IMR-90 (cell line): ENCODE results near the gene GPR132. TPM values are rescaled to one million over a fixed set of nuclear protein-coding genes. Genes with fewer than 3 reads are reported as not detected.

Source experiments
- ATAC-seq: fragments of 200-7000 bp; cut with Tn5 transposase; 2 replicates; pipeline ENCODE4 v1.9.1; 2020; ENCODE audit warnings: low read depth, mild to moderate bottlenecking, moderate library complexity
- BruUV-seq: library from RNA; stranded (reverse); fragments of 400-500 nt; replicated peaks from 2 replicates; lab custom pipeline; 2021; lab: Mats Ljungman, UMichigan
- CTCF ChIA-PET: fragments of 300-600 bp; formaldehyde crosslinking; extraction: SDS; loops from one replicate; lab custom pipeline; 2021; ENCODE audit warnings: antibody characterized with exemption; lab: Yijun Ruan, JAX
- POLR2A ChIA-PET: fragments of 300-600 bp; sonication (Branson Sonifier 250); formaldehyde crosslinking; loops from one replicate; lab custom pipeline; 2022; ENCODE audit warnings: antibody characterized with exemption; ENCODE audit not compliant: unreplicated experiment; lab: Charles Lee
- DNase-seq: peaks from one replicate; pipeline ENCODE4 v3.0.0; 2013
- H2AFZ ChIP-seq: replicated peaks from 2 replicates; pipeline ENCODE3; 2013; ENCODE audit warnings: low read length, mild to moderate bottlenecking; ENCODE audit not compliant: poor library complexity
- H2AK5ac ChIP-seq: 2 replicates; pipeline ENCODE4 v1.6.1; 2013; ENCODE audit warnings: low read depth, low read length, inconsistent platforms
- H2AK9ac ChIP-seq: replicated peaks from 2 replicates; pipeline ENCODE3; 2013; ENCODE audit warnings: mild to moderate bottlenecking, low read depth, low read length, moderate library complexity; ENCODE audit not compliant: poor library complexity
- H2BK120ac ChIP-seq: 2 replicates; pipeline ENCODE4 v1.6.1; 2013; ENCODE audit warnings: low read depth, low read length, inconsistent platforms
- H2BK15ac ChIP-seq: 3 replicates; pipeline ENCODE4 v1.6.1; 2013; ENCODE audit warnings: low read depth, low read length, inconsistent platforms
- H2BK20ac ChIP-seq: 2 replicates; pipeline ENCODE4 v1.6.1; 2013; ENCODE audit warnings: low read depth, mild to moderate bottlenecking, inconsistent platforms, low read length, moderate library complexity
- H2BK5ac ChIP-seq: 2 replicates; pipeline ENCODE4 v1.6.1; 2013; ENCODE audit warnings: mild to moderate bottlenecking, low read depth, low read length, inconsistent platforms; ENCODE audit not compliant: poor library complexity, severe bottlenecking
- H3K14ac ChIP-seq: replicated peaks from 2 replicates; pipeline ENCODE4 v1.6.1; 2013; ENCODE audit warnings: low read depth, low read length, inconsistent platforms
- H3K18ac ChIP-seq: 2 replicates; pipeline ENCODE4 v1.6.1; 2013; ENCODE audit warnings: low read depth, low read length, control low read depth
- H3K23ac ChIP-seq: 2 replicates; pipeline ENCODE4 v1.6.1; 2013; ENCODE audit warnings: low read depth, low read length, inconsistent platforms
- H3K27ac ChIP-seq: 2 replicates; pipeline ENCODE4 v1.5.1; 2013; ENCODE audit warnings: mild to moderate bottlenecking, control low read depth, low read length; ENCODE audit not compliant: insufficient read depth
- H3K27me3 ChIP-seq: 2 replicates; pipeline ENCODE4 v1.6.1; 2013; ENCODE audit warnings: low read length; ENCODE audit not compliant: control insufficient read depth, insufficient read depth
- H3K36me3 ChIP-seq: 2 replicates; pipeline ENCODE4 v1.6.1; 2013; ENCODE audit warnings: low read length, mixed read lengths; ENCODE audit not compliant: control insufficient read depth, insufficient read depth
- H3K4ac ChIP-seq: 2 replicates; pipeline ENCODE4 v1.6.1; 2013; ENCODE audit warnings: low read depth, low read length, inconsistent platforms
- H3K4me1 ChIP-seq: 2 replicates; pipeline ENCODE4 v1.6.1; 2013; ENCODE audit warnings: low read length, mixed read lengths; ENCODE audit not compliant: control insufficient read depth, insufficient read depth
- H3K4me2 ChIP-seq: 2 replicates; pipeline ENCODE4 v1.6.1; 2013; ENCODE audit warnings: low read depth, mild to moderate bottlenecking, control low read depth, low read length, moderate library complexity
- H3K4me3 ChIP-seq: 2 replicates; pipeline ENCODE4 v1.5.1; 2013; ENCODE audit warnings: low read depth, mild to moderate bottlenecking, control low read depth, low read length, moderate library complexity; ENCODE audit not compliant: insufficient read depth
- H3K56ac ChIP-seq: 2 replicates; pipeline ENCODE4 v1.6.1; 2013; ENCODE audit warnings: low read length, inconsistent platforms; ENCODE audit not compliant: insufficient read depth; ENCODE audit errors: extremely low read depth
- H3K79me1 ChIP-seq, 2 experiments: 2 replicates each; pipeline ENCODE4 v1.6.1; 2013; ENCODE audit warnings: low read length in 2 of 2, inconsistent platforms in 1 of 2, low read depth in 1 of 2
- H3K9ac ChIP-seq: 2 replicates; pipeline ENCODE4 v1.6.1; 2013; ENCODE audit warnings: low read depth, low read length, control low read depth
- H3K9me1 ChIP-seq: 2 replicates; pipeline ENCODE4 v1.6.1; 2013; ENCODE audit warnings: low read length, inconsistent platforms; ENCODE audit not compliant: insufficient read depth
- H3K9me3 ChIP-seq: 2 replicates; pipeline ENCODE4 v1.6.1; 2013; ENCODE audit warnings: low read length; ENCODE audit not compliant: control insufficient read depth, insufficient read depth
- H4K20me1 ChIP-seq: 2 replicates; pipeline ENCODE4 v1.6.1; 2013; ENCODE audit warnings: low read length, inconsistent platforms; ENCODE audit not compliant: insufficient read depth
- H4K5ac ChIP-seq: 2 replicates; pipeline ENCODE4 v1.6.1; 2013; ENCODE audit warnings: mild to moderate bottlenecking, low read depth, low read length, control low read depth
- H4K8ac ChIP-seq, 2 experiments: 2 replicates each; pipeline ENCODE4 v1.6.1; 2013; ENCODE audit warnings: low read depth in 2 of 2, low read length in 2 of 2, control low read depth in 1 of 2, inconsistent platforms in 1 of 2
- H4K91ac ChIP-seq: 2 replicates; pipeline ENCODE4 v1.6.1; 2013; ENCODE audit warnings: low read depth, low read length, inconsistent platforms; ENCODE audit not compliant: insufficient read depth
- CHD1 ChIP-seq: IDR thresholded peaks from 2 replicates; pipeline ENCODE4 v1.6.1; 2012; ENCODE audit warnings: low read depth, low read length, improper control_type of control experiment
- FOS ChIP-seq: fragments of 150-350 bp; IDR thresholded peaks from 2 replicates; pipeline ENCODE4 v1.6.1; 2016; ENCODE audit warnings: low read depth, low read length
- MAZ ChIP-seq: IDR thresholded peaks from 2 replicates; pipeline ENCODE4 v1.6.1; 2012; ENCODE audit warnings: low read depth, mild to moderate bottlenecking, low read length, improper control_type of control experiment, moderate library complexity, borderline replicate concordance
- POLR2A ChIP-seq: IDR thresholded peaks from 2 replicates; pipeline ENCODE4 v1.6.1; 2012; ENCODE audit warnings: mild to moderate bottlenecking, low read depth, low read length
- RAD21 ChIP-seq: IDR thresholded peaks from 2 replicates; pipeline ENCODE4 v1.6.1; 2012; ENCODE audit warnings: low read length, improper control_type of control experiment
- SMC3 ChIP-seq: fragments of 150-350 bp; IDR thresholded peaks from 2 replicates; pipeline ENCODE4 v1.6.1; 2016; ENCODE audit warnings: low read depth, mild to moderate bottlenecking, antibody characterized with exemption, low read length, moderate library complexity
- WGBS, 2 experiments: methylation state at CpG; one replicate each; pipeline versions ENCODE4 v1.1.5 to v1.1.7; 2013; ENCODE audit warnings: missing lambda C conversion rate in 2 of 2; ENCODE audit not compliant: insufficient read length in 1 of 2; ENCODE audit errors: extremely low coverage in 2 of 2; 5-methylcytosine and 5-hydroxymethylcytosine counted together
- dilution Hi-C: fragments of 300-500 bp; cut with HindIII; formaldehyde crosslinking; loops from one replicate; pipeline ENCODE4 v1.14.3; 2018; ENCODE audit warnings: low sequenced_read_pairs; ENCODE audit not compliant: unreplicated experiment
- in situ Hi-C: fragments of 300-500 bp; cut with MboI; formaldehyde crosslinking; loops from 3 replicates; pipeline ENCODE4 v1.14.3; 2019; ENCODE audit warnings: low sequenced_read_pairs, inconsistent platforms, mixed read lengths
- intact Hi-C: fragments of 100-400 bp; cut with micrococcal nuclease; formaldehyde crosslinking; loops from 2 replicates; pipeline ENCODE4 v1.10.0; 2022
- polyA plus RNA-seq, 3 experiments: library from polyadenylated mRNA; depleted of rRNA; stranded (reverse); fragments of >200 nt; gene quantifications; 2 replicates each; pipeline ENCODE4 v1.2.3, GENCODE V29; 2012; ENCODE audit warnings: low replicate concordance in 1 of 3
- total RNA-seq: library from RNA; depleted of rRNA; stranded (reverse); fragments of >200 nt; gene quantifications from 2 replicates; pipeline ENCODE4 v1.2.3, GENCODE V29; 2012
- TF ChIP-seq, protein P1 (sequence below): conservative IDR thresholded peaks from 2 replicates; pipeline ENCODE4 v1.5.1; 2012; ENCODE audit warnings: mild to moderate bottlenecking, low read depth, low read length, improper control_type of control experiment

The GPR132 gene
- total and polyA plus RNA-seq, 2 of the 4 experiments (the other 2 are of a cell fraction): under 0.01 to 0.10 TPM

DNA sequence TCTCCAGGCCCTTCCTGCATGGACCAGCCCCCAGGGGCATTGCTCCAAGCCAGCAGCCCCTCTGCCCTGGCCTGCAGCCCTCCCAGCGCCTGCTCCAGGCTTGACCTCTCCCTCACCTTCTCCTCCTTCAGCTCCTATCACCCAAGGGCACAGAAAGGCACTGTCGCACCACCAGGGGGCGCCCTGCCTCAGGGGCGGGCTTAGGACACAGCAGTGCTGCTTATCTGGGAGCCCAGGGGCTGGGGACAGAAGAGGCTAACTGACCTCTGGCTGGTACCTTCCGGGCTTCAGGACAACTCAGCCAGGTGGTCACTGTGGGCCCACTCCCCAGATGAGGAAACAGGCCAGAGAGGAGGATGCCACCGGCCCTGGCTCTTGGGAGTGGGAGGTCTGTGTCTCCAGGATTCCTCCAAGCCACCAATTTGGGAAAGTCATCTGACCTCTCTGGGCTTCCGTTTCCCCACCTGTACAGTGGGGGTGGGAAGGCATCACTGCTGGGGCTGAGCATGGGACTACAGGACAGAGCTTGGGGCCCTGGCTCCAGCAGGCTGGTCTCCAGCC lies 25.3 kb upstream of the GPR132 start:
- H2AK5ac ChIP-seq: no peak overlapping the region; the same call in 1 of the 2 replicates
- in situ Hi-C loops (loop anchor here (10.0 kb wide), 1 partner anchor 264 kb away; no protein-coding TSS in a partner anchor), intact Hi-C loops (loop anchor here (1.0 to 5.0 kb wide), 3 partner anchors 92 to 191 kb away; partner anchors contain the start of gene NUDT14), dilution Hi-C loops (no loop called here)
- BruUV-seq: no TSS peak
- H4K5ac ChIP-seq: no peak overlapping the region
- H3K27me3 ChIP-seq: no peaks in the 10 kb centered on the region
- H2AK9ac ChIP-seq: peak overlapping the region; percentile 94
- H3K79me1 ChIP-seq: peaks cover 0 to 46% of the 10 kb centered on the region in 2 experiments; a peak in 3 of 4 replicates
- H3K18ac ChIP-seq: no peak overlapping the region
- ATAC-seq (peak; percentile 15), DNase-seq (peak; percentile 62)
- H3K27ac ChIP-seq: no peak overlapping the region
- H3K4ac ChIP-seq: peak overlapping the region; percentile 39; the same call in 1 of the 2 replicates
- no peak overlapping the region for H3K9ac ChIP-seq
- POLR2A ChIA-PET: no interaction called here
- H3K36me3 ChIP-seq: no peaks in the 10 kb centered on the region
- H2BK20ac ChIP-seq: no peak overlapping the region
- no peak overlapping the region for H3K4me2 ChIP-seq
- H3K23ac ChIP-seq: no peak overlapping the region
- H4K91ac ChIP-seq: no peak overlapping the region; the same call in 1 of the 2 replicates
- H2BK120ac ChIP-seq: no peak overlapping the region
- no peak overlapping the region for H3K4me3 ChIP-seq
- 80% methylated on average over 1 of the region's 7 CpGs; no CpG with 5 or more reads in 1 of the 2 experiments for WGBS, 2 experiments
- H3K14ac ChIP-seq: no peak overlapping the region
- H2BK5ac ChIP-seq: no peak overlapping the region
- no peaks in the 10 kb centered on the region for H3K9me3 ChIP-seq
- H4K8ac ChIP-seq: no peak overlapping the region
- H2AFZ ChIP-seq: peak overlapping the region; percentile 57
- H3K56ac ChIP-seq: no peak overlapping the region
- TF ChIP-seq SMC3: peak; percentile 70
- peak; percentile 54; the same call in 1 of the 2 replicates for TF ChIP-seq MAZ
- no peak for TF ChIP-seq CHD1
- no peak for TF ChIP-seq FOS
- TF ChIP-seq RAD21: peak; percentile 64
- no peak for TF ChIP-seq POLR2A
- TF ChIP-seq, protein P1, sequence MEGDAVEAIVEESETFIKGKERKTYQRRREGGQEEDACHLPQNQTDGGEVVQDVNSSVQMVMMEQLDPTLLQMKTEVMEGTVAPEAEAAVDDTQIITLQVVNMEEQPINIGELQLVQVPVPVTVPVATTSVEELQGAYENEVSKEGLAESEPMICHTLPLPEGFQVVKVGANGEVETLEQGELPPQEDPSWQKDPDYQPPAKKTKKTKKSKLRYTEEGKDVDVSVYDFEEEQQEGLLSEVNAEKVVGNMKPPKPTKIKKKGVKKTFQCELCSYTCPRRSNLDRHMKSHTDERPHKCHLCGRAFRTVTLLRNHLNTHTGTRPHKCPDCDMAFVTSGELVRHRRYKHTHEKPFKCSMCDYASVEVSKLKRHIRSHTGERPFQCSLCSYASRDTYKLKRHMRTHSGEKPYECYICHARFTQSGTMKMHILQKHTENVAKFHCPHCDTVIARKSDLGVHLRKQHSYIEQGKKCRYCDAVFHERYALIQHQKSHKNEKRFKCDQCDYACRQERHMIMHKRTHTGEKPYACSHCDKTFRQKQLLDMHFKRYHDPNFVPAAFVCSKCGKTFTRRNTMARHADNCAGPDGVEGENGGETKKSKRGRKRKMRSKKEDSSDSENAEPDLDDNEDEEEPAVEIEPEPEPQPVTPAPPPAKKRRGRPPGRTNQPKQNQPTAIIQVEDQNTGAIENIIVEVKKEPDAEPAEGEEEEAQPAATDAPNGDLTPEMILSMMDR: peak; percentile 87
- H3K9me1 ChIP-seq: peaks cover 19% of the 10 kb centered on the region
- H2BK15ac ChIP-seq: no peak overlapping the region
- H3K4me1 ChIP-seq: peaks cover 36% of the 10 kb centered on the region
- CTCF ChIA-PET: interaction anchor here (0.6 to 1.3 kb wide), 5 partner anchors 12 to 230 kb away, joined by 3 to 6 read pairs (median 3); no protein-coding TSS in a partner anchor
- H4K20me1 ChIP-seq: no peaks in the 10 kb centered on the region
